Stimulated activated CD8-positive, alpha-beta memory T cell treated with anti-CD3 and anti-CD28 coated beads, Interleukin-15, amount 100 ng/mL, for 48 hours (primary cell): ENCODE measurements around the gene MOV10L1.
A peak's percentile ranks its signal among the peaks of the same experiment; 100 is the strongest.

Experiments used
- DNase-seq, 2 donors: peaks; one replicate each; pipeline ENCODE4 v3.0.0-alpha.2; 2020; ENCODE audit warnings: low read depth in 2 of 2

MOV10L1 gene

GRCh38 chr22:50188356-50188755 lies 98.5 kb downstream of the MOV10L1 start:
- no peak for DNase-seq

GRCh38 chr22:50189184-50189848 lies 99.5 kb downstream of the MOV10L1 start:
- DNase-seq = no peak

GRCh38 chr22:50189849-50190181 lies 100.0 kb downstream of the MOV10L1 start:
- no peak for DNase-seq

- DNase-seq = peak; percentile 68 to 74
Measured at GRCh38 chr22:50190182-50190940, 100.6 kb downstream of the MOV10L1 start.

- peak; percentile 64 to 67 for DNase-seq
Measured at GRCh38 chr22:50190941-50191741, 101.3 kb downstream of the MOV10L1 start.

DNA sequence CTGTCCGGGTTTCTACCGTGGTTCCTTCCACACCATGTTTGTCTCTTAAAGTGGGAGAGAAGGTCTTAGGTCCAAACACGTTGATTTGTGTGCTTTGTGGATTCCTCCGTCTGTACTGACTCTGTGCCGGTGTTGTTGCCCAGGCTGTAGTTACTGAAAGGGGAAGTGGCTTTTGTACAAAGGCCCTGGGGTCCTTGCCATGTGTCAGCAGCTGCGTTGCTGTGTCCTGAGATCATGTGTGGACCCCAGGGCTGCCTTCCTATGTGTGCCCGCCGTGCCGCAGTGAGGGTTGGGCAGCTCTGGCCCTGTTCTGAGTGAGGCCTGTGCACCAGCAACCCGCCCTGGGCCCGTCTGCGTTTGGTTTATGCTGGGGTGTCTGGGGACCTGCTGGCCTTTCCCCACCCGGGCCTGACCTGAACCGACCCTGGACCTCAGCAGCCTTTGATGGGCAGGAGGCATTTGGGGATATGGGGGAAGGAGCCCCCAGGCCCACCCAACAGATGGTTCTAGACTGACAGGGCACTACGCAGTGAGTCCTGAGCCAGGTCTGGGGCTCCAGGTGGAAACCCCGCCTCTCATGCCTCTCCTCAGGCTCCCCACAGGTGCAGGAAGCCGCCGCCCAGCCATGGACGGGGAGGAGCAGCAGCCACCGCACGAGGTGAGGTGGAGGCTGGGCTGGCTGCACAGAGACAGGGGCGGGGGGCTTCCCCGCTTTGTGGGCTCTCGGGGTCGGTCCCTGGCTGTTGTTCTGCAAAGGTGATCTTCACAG lies 102.8 kb downstream of the MOV10L1 start:
- DNase-seq = no peak

GRCh38 chr22:50193621-50194020 lies 103.8 kb downstream of the MOV10L1 start:
- no peak for DNase-seq

DNA sequence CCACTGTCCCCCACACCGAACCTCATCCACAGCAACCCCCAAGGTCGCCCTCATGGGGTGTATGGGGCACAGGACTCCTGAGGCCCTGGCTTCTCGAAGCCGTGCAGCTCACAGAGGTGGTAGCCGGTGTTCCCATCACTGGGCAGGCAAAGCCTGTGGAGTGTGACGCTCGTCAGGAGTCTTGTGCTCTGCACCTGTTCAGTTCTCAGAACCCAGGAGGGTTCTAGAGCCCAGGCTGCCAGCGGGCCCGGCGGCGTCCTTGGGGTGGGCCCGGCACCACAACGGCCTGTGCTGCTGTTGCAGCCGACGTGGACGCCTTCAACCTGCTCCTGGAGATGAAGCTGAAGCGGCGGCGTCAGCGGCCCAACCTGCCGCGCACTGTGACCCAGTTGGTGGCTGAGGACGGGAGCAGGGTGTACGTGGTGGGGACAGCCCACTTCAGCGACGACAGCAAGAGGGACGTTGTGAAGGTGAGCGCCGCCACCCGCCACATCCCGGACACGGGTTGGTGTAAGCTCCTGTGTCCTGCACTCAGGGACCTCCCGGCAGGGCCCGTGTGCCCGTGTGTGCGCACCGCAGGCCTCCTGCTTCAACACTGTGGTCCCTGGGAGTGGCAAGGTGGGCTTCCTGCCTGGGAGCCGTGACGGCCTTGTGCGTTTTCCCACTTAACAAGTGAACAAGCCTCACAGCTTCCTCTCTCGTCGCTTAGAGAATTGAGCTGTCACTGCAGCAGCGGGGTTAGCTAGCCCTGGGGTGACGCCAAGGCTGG lies 104.4 kb downstream of the MOV10L1 start:
- no peak for DNase-seq

DNA sequence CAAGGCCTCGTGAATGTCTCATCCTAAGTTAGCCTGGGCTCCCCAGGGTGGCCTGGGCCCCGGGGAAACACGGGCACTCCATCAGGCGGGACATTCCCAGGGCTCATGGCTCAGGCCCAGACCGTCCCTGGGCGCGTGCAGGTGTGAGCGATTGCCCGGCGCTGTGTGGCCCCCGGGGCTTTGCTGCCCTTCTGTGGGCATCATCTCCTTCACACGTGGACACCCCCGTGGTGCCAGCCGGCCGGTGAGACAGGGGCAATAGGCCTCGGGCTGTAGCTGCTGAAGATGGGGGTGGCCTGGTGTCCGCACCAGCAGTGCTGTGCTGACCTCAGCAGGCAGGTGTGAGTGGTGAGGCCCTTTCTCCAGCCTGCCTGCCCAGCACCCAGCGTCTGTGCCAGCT lies 106.5 kb downstream of the MOV10L1 start:
- no peak for DNase-seq

- no peak for DNase-seq
Measured at GRCh38 chr22:50197000-50197800, 107.4 kb downstream of the MOV10L1 start.

DNA sequence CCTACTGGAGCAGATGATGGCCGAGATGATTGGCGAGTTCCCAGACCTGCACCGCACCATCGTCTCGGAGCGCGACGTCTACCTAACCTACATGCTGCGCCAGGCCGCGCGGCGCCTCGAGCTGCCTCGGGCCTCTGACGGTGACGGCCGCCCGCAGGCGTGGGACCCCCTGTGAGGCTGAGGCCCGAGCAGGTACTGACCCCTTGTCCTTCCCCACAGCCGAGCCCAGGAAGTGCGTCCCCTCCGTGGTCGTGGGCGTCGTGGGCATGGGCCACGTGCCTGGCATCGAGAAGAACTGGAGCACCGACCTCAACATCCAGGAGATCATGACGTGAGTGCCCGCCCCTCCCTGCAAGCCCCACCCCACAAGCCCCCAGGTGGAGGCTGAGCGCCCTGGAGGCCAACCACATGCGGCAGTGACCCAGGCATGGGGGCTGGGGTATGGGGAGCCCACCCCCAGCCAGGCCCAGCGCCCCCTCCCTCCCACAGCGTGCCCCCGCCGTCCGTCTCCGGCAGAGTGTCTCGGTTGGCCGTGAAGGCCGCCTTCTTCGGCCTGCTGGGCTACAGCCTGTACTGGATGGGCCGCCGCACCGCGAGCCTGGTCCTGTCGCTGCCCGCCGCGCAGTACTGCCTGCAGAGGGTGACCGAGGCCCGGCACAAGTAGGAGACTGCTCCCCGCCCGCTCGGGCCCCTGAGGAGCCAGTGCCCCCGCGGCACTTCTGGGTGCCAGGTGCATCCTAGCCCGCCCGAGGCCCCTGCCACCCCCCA lies 108.2 kb downstream of the MOV10L1 start:
- no peak for DNase-seq

GRCh38 chr22:50198624-50199017 lies 108.8 kb downstream of the MOV10L1 start:
- no peak for DNase-seq

DNA sequence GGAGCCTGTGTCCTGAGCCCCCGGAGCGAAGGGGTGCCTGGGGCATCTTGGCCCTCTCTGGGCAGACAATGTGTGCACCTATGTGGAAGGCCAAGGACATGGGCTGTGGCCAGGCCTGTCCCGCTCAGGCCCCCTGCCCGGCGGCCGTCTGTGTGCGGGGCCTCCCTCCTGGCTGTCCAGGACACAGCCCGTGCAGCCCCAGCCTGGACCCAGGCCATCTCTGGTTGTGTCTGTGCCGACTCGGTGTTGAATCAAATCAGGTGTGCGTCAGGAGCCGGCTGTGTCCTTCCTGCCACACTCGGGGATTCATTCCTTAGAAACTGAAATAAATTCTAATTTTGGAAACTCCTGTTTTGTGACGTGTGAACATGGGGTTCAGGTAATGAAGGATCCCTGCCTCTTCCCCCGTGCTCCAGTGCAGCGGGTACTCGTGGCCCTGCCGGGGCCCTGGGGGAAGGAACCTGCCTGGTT lies 109.5 kb downstream of the MOV10L1 start:
- DNase-seq = no peak

GRCh38 chr22:50199829-50200460 lies 110.1 kb downstream of the MOV10L1 start:
- no peak for DNase-seq

- peak; percentile 88 to 92 for DNase-seq
Measured at GRCh38 chr22:50200461-50201190, 110.8 kb downstream of the MOV10L1 start, which contains the start of gene SELENOO. Gene SELENOO, plus strand, starts transcription at chr22:50201011. Its CDS starts 26 bp downstream, at chr22:50201037.

DNA sequence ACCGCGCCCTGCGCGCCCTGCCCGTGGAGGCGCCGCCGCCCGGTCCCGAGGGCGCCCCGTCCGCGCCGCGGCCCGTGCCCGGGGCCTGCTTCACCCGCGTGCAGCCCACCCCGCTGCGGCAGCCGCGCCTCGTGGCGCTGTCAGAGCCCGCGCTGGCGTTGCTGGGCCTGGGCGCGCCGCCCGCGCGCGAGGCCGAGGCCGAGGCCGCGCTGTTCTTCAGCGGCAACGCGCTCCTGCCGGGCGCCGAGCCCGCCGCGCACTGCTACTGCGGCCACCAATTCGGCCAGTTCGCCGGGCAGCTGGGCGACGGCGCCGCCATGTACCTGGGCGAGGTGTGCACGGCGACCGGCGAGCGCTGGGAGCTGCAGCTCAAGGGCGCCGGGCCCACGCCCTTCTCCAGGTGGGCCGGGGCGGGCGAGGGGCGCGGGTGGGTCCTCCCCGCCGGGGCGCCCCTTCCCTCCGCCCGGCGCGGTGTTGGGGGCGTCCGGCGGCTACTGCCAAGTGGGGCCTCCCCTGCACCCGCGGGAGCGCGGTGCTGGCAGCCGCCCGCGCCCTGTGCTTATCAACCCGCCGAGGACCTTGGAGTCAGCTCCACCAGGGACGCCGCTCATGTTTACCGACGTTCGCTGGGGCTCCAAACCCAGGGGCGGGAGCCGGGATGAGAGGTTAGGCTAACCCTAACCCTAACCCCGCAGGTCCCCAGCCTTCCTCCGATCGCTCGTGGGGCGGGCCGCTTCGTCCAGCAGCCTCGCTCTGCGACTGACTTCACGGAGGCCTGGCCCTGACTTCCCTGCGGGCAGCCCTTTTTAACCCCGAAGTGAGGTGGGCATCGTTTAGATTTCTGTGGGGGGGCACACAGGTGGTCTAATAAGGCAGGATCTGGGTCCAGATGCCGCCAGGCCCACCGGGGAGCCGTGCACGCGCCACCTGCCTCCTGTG lies 111.7 kb downstream of the MOV10L1 start:
- no peak for DNase-seq

DNA sequence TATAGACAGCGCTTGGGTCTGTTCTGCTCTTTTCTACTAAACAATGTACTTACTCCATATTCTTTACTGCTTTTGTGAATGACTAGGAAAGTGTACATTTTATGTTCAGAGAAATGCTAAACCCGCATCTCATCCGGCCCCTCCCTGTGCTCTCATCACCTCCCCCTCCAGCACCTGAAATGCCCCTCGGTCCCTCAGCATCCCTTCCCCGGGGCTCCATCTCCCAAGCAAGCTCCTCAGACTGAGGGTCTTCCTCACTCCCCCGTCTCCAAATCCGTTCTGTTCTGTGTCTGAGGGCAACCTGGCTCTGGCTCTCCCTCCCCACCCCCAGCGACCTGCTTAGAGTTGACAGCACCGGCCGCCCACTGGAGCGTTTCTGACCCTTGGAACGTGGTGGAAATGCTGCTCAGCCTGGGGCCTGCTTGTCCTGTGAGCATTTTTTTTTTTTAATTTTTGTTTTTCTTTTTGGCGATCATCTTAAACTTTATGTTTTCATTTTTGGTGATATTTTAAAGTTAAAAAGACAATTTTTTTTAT lies 112.4 kb downstream of the MOV10L1 start:
- DNase-seq = no peak
